ENCODE data around the gene AFF3. TPM values are rescaled to one million over a fixed set of nuclear protein-coding genes. Genes with fewer than 3 reads are reported as not detected.

Gene AFF3
- total RNA-seq, 4 donors from 2014 or later, result 3.1 to 5.0 (median 3.7) TPM

- H3K4me1 ChIP-seq, result no peaks in the 10 kb centered on the region
- no peak overlapping the region for H3K27ac ChIP-seq
- no peaks in the 10 kb centered on the region for H3K27me3 ChIP-seq
- no peak overlapping the region for H3K4me3 ChIP-seq
- no peaks in the 10 kb centered on the region for H3K36me3 ChIP-seq
- no peak for DNase-seq (ENCODE audit: low spot score in 2 of 2)
- 60% methylated on average over 2 of the region's 2 CpGs for WGBS
- TF ChIP-seq POLR2AphosphoS5 (IDR thresholded peaks at IDR 0.05) (no peak), EP300 (IDR thresholded peaks at IDR 0.05) (no peak), CTCF (IDR thresholded peaks at IDR 0.05) (no peak), POLR2A (IDR thresholded peaks at IDR 0.05) (no peak)
- H3K9me3 ChIP-seq, result no peaks in the 10 kb centered on the region
Observed at GRCh38 chr2:99861376-99861760, 281.0 kb downstream of the AFF3 start.

DNA sequence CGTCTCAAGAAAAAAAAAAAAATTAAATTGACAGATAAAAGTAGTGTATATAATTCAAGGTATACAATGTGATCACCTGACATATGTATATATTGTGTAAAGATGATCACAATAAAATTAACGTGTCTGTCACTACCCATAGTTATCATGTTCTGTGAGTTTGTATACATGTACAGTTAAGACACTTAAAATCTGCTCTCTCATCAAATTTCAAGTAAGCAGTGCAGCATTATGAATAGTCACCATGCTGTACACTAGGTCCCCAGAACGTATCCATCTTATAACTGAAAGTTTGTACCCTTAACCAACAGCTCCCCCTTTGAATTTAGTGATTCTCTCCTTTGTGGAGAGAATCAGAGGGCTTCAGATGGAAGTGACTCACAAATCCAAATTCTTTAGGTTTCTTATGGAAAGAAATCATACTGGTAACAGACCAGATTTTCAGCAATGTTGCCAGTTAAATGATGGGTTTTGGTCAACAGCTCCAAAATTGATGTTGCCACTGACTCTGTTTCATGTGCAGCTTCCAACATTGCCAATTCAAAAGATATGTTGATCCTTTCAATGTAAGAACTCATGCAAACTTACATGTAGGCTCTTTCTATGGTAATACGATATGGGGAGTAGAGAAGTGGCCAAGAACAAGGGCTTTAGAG, 281.5 kb downstream of the AFF3 start:
- Histone ChIP-seq H3K27ac (no peak overlapping the region), H3K9me3 (no peaks in the 10 kb centered on the region), H3K4me3 (no peak overlapping the region), H3K36me3 (no peaks in the 10 kb centered on the region), H3K27me3 (no peaks in the 10 kb centered on the region), H3K4me1 (no peaks in the 10 kb centered on the region)
- no peak for DNase-seq (ENCODE audit: low spot score in 2 of 2)
- 86% methylated on average over 4 of the region's 4 CpGs for WGBS
- TF ChIP-seq POLR2AphosphoS5 (IDR thresholded peaks at IDR 0.05) (no peak), EP300 (IDR thresholded peaks at IDR 0.05) (no peak), POLR2A (IDR thresholded peaks at IDR 0.05) (no peak), CTCF (IDR thresholded peaks at IDR 0.05) (no peak)

DNA sequence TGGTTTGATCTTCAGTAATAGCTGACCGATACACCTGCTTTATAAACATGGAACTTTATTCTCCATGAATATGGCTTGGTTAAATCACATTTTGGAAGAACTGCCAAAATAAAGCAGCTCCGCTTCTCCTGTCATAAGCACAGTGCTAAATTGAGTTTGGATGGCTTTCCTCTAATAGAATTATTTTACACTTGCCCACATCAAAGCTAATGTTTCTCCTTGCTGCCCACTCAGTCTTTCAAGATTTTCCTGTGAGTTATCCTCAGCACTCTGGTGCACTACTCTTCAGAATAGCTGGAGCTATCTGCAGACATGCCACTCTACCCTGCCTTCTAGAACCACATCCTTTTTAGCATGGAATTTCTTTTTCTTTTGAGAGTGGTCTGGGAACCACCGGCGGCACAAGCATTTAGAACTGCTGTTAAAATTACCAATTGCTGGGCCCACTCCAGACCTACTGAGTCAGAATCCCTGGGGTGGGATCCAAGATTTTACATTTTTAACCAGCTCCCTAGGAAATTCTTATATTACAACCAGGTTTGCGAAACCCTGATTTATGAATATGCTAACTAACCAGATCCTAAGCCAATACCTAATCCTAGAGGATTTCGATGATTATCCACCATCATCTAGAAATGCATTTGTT, 283.3 kb downstream of the AFF3 start:
- H3K27me3 ChIP-seq, result no peaks in the 10 kb centered on the region
- no peak for TF ChIP-seq EP300 (IDR thresholded peaks at IDR 0.05)
- no peak for DNase-seq (ENCODE audit: low spot score in 2 of 2)

DNA sequence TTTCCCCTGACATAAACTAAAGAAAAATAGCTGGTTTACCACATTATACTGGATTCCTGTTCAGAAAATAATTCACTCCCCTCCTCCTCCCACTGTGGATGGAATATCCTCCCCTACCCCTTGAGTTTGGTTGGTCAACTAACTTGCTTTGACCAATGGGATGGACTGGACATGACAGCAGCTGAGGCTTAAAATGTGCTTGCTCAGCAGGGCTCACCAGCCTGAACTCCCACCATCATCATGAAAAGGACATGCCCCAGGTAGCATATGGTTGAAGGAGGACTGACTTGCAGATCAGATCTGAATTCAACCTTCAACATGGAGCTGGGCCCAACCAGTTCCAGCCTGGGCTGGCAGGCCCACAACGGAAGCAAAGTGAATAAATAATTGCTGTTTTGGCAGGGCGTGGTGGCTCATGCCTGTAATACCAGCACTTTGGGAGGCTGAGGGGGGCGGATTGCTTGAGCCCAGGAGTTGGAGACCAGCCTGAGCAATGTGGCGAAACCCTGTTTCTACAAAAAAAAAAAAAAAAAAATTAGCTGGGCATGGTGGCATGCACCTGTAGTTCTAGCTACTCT, 284.4 kb downstream of the AFF3 start:
- TF ChIP-seq POLR2AphosphoS5 (IDR thresholded peaks at IDR 0.05) (no peak), CTCF (IDR thresholded peaks at IDR 0.05) (no peak), EP300 (IDR thresholded peaks at IDR 0.05) (no peak), POLR2A (IDR thresholded peaks at IDR 0.05) (no peak)
- WGBS, result 87% methylated on average over 4 of the region's 4 CpGs
- Histone ChIP-seq H3K9me3 (no peaks in the 10 kb centered on the region), H3K36me3 (no peaks in the 10 kb centered on the region), H3K27ac (no peak overlapping the region), H3K27me3 (no peaks in the 10 kb centered on the region), H3K4me3 (no peak overlapping the region), H3K4me1 (no peaks in the 10 kb centered on the region)
- DNase-seq (ENCODE audit: low spot score in 2 of 2), result no peak

More for the DNA sequence above, 283.3 kb downstream of the AFF3 start:
- Histone ChIP-seq H3K9me3 (no peaks in the 10 kb centered on the region), H3K27ac (no peak overlapping the region), H3K4me1 (no peaks in the 10 kb centered on the region), H3K4me3 (no peak overlapping the region), H3K36me3 (no peaks in the 10 kb centered on the region)
- WGBS, result 75% methylated on average over 6 of the region's 6 CpGs

DNA sequence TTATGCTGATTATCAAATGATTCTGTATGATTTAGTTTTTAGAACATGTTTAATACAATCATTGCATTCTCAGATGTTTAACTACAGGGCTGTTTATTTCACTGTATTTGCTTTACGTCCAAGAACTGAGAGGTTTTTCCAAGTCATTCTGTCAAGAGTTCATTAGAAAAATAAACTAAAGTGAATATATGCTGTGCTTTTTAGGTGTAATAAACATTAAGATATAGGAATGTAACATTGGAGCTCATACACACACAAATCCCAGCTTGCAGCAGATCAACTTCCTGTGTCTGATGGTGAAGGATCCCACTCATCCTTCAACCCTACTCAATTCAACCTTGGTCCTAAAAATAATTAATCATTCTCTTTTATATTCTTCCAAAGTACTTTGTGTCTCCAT, 285.0 kb downstream of the AFF3 start:
- no peaks in the 10 kb centered on the region for H3K9me3 ChIP-seq
- no peaks in the 10 kb centered on the region for H3K27me3 ChIP-seq
- H3K4me3 ChIP-seq, result no peak overlapping the region
- 90% methylated on average over 1 of the region's 1 CpG for WGBS
- H3K27ac ChIP-seq, result no peak overlapping the region
- no peaks in the 10 kb centered on the region for H3K36me3 ChIP-seq
- H3K4me1 ChIP-seq, result no peaks in the 10 kb centered on the region
- TF ChIP-seq POLR2AphosphoS5 (IDR thresholded peaks at IDR 0.05), result no peak
- TF ChIP-seq EP300 (IDR thresholded peaks at IDR 0.05), result no peak
- TF ChIP-seq POLR2A (IDR thresholded peaks at IDR 0.05), result no peak
- no peak for TF ChIP-seq CTCF (IDR thresholded peaks at IDR 0.05)
- DNase-seq (ENCODE audit: low spot score in 2 of 2), result no peak
